ENCODE results near the gene CCDC33. TPM values are rescaled to one million over a fixed set of nuclear protein-coding genes. Genes with fewer than 3 reads are reported as not detected.

CCDC33 gene
- polyA plus RNA-seq, 1 of the 3 experiments (the other 2 are of a cell fraction) = 4.0 TPM

DNA sequence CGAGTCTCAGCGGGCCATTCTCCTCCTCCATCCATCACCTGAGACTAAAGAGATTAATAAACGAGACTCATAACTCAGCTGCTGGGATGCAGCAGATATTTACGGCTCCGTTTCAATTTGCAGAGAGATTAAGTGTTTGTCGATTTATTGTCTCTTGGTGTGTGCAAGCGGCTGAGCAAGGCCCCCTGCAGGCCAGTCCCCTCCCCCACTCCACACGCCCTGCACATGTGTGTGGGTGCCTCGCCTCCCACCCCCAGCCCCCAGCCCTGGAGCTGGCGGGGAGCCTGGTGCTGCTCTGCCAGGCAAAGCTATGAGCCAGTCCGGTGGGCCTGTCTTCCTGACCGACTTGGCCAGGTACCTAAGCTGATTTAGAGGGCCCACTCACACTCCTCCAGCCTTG is 68.3 kb downstream of the CCDC33 start (continued):
- no peak for TF ChIP-seq YY1 (IDR thresholded peaks at IDR 0.05; ENCODE audit: low read depth)
- no peak for TF ChIP-seq GABPA (IDR thresholded peaks at IDR 0.05; ENCODE audit: low read depth)
- TF ChIP-seq EP300 (IDR thresholded peaks at IDR 0.05; ENCODE audit: borderline replicate concordance in 1 of 2, low read depth in 1 of 2, low read length in 1 of 2) = peak in 1 of 2 experiments; percentile 61; a peak in 1 of 4 replicates
- TF ChIP-seq POLR2AphosphoS5 (IDR thresholded peaks at IDR 0.05; ENCODE audit: low read depth, low read length) = no peak

GRCh38 chr15:74305687-74306086 is 69.6 kb downstream of the CCDC33 start:
- POLR2A ChIA-PET = no interaction called here
- no peaks in the 10 kb centered on the region for H3K9me3 ChIP-seq
- TF ChIP-seq TCF12 (IDR thresholded peaks at IDR 0.05) (no peak), USF2 (IDR thresholded peaks at IDR 0.05; ENCODE audit: borderline replicate concordance, low read depth, low read length) (no peak), GATA2 (CRISPR knock-in tag; IDR thresholded peaks at IDR 0.05) (no peak), REST (IDR thresholded peaks at IDR 0.05; ENCODE audit: low read depth, low read length) (no peak), TEAD4 (IDR thresholded peaks at IDR 0.05; ENCODE audit: borderline replicate concordance, insufficient read depth) (no peak), RXRA (IDR thresholded peaks at IDR 0.05; ENCODE audit: borderline replicate concordance, low read depth) (no peak), MXI1 (IDR thresholded peaks at IDR 0.05; ENCODE audit: low read depth, low read length) (no peak), SMC3 (IDR thresholded peaks at IDR 0.05; ENCODE audit: low read depth, low read length) (no peak), NFIC (IDR thresholded peaks at IDR 0.05; ENCODE audit: borderline replicate concordance) (no peak)
- TF ChIP-seq, protein P1, sequence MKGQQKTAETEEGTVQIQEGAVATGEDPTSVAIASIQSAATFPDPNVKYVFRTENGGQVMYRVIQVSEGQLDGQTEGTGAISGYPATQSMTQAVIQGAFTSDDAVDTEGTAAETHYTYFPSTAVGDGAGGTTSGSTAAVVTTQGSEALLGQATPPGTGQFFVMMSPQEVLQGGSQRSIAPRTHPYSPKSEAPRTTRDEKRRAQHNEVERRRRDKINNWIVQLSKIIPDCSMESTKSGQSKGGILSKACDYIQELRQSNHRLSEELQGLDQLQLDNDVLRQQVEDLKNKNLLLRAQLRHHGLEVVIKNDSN (IDR thresholded peaks at IDR 0.05; ENCODE audit: borderline replicate concordance, low read depth) = no peak
- TF ChIP-seq, protein P2, sequence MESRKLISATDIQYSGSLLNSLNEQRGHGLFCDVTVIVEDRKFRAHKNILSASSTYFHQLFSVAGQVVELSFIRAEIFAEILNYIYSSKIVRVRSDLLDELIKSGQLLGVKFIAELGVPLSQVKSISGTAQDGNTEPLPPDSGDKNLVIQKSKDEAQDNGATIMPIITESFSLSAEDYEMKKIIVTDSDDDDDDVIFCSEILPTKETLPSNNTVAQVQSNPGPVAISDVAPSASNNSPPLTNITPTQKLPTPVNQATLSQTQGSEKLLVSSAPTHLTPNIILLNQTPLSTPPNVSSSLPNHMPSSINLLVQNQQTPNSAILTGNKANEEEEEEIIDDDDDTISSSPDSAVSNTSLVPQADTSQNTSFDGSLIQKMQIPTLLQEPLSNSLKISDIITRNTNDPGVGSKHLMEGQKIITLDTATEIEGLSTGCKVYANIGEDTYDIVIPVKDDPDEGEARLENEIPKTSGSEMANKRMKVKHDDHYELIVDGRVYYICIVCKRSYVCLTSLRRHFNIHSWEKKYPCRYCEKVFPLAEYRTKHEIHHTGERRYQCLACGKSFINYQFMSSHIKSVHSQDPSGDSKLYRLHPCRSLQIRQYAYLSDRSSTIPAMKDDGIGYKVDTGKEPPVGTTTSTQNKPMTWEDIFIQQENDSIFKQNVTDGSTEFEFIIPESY (IDR thresholded peaks at IDR 0.05; ENCODE audit: borderline replicate concordance, low read depth) = no peak
- 81% methylated on average over 7 of the region's 7 CpGs for WGBS (ENCODE audit: low lambda C conversion rate)
- H3F3A ChIP-seq (replicated peaks; ENCODE audit: insufficient read depth) = no peaks in the 10 kb centered on the region
- DNase-seq = no peak
- H3K4me3 ChIP-seq (ENCODE audit: low read depth in 2 of 2, low read length in 1 of 2) = no peak overlapping the region
- H3K27me3 ChIP-seq (ENCODE audit: insufficient read depth) = no peaks in the 10 kb centered on the region
- H3K9me2 ChIP-seq = no peaks in the 10 kb centered on the region
- H2AFZ ChIP-seq (ENCODE audit: low read depth) = no peak overlapping the region
- H3K79me2 ChIP-seq (ENCODE audit: insufficient read depth) = no peaks in the 10 kb centered on the region
- no peak overlapping the region for H3K9ac ChIP-seq
- H3K27ac ChIP-seq (ENCODE audit: low read depth in 2 of 2, low read length in 1 of 2) = peak overlapping the region in 1 of 2 experiments; percentile 53; a peak in 1 of 4 replicates
- CTCF ChIA-PET = interaction anchor here (1.2 to 7.2 kb wide), 5 partner anchors 7 to 257 kb away, joined by 3 to 69 read pairs (median 13); partner anchors contain the start of genes ISLR2 and STRA6
- H3K4me1 ChIP-seq (ENCODE audit: control insufficient read depth in 1 of 2, insufficient read depth in 2 of 2, low read depth in 1 of 2, low read length in 1 of 2) = peaks cover 0 to 65% of the 10 kb centered on the region in 2 experiments; a peak in 2 of 4 replicates
- H3K4me2 ChIP-seq = no peak overlapping the region
- H4K20me1 ChIP-seq (ENCODE audit: insufficient read depth) = no peaks in the 10 kb centered on the region
- no peaks in the 10 kb centered on the region for H3K36me3 ChIP-seq (replicated peaks in 1 of 2; ENCODE audit: control insufficient read depth in 1 of 2, insufficient read depth in 2 of 2, low read length in 1 of 2)
